HG03575 (cell line): ENCODE data around the gene CCDC6.
"Not testable (repeated sequence)": the region's sequence is repeated elsewhere in the genome, so short reads cannot be mapped to it uniquely, and the experiment has no call there.

Experiments
- ATAC-seq: cut with Tn5 transposase; IDR thresholded peaks from one replicate; pipeline ENCODE4 v1.9.1; 2021; ENCODE audit not compliant: unreplicated experiment, insufficient number of reproducible peaks, low FRiP score; ENCODE audit errors: extremely low read depth

CCDC6 gene

DNA sequence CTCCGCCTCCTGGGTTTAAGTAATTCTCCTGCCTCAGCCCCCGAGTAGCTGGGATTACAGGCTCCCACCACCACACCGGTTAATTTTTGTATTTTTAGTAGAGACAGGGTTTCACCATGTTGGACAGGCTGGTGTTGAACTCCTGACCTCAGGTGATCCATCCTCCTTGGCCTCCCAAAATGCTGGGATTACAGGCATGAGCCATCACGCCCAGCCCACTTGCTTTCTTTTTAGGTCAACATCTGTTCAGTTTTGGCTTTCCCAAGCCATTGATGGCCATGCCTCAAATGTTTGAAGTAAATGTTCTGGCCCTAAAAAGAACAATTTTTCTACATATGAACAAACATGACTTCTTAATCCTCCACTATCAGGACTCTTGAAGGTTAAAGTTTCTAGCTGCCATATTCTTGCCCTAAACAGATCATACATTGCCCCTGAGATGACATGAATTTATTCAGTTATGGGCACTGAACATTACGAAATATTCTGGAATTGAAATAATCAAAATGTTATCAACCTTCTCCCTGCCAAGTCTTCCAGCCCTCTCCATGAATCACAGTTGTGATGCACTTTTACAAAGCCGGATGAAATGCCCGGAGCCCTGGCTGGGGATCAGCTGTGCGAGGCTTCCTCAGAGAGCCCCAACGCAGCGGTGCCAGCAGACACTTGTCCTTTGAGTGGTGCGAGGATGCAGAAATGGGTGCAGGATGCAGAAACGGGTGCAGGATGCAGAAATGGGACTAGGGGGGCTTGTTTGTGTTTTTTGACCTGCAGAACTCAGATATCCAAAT lies 156.0 kb downstream of the CCDC6 start:
- ATAC-seq: no peak

DNA sequence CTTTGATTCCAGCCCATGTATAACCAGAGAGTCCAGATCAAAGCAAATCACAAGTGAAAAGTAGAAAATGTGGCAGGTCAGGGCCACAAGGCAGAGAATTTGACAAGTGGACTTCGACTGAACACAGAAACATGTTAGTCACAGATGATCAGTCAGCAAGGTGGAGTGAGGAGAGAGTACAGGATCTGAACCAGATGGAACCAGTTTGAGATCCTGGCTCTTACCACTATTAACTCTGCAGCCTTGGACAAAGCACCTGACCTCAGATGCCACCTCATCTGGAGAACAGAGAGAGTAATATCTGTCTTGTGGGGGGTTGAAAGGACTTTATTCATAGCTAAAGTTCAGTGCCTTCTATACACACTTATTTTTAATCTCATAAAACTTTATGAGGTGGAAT lies 157.5 kb downstream of the CCDC6 start:
- no peak for ATAC-seq

DNA sequence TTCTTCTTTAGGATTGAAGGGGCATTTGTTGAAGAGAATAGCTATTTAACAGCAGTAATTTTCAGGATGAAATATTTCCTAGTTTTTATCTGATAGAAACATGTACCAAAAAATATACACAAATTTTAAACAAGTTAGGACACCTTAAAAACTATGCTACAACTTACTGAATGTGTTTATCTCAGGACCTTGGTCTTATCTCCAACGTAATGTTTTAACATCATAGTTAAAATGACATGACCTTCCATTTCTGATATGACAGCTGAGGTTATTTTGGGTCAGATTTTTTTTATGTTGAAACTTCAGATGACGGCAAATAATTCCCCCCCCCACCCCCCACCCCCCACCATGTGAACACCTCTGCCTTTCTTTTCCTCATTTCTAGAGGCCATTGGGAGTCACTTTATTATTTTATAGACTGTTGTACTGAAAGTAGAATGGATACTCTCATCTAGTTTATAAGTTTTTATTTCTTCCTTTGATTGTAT lies 161.1 kb downstream of the CCDC6 start:
- no peak for ATAC-seq

DNA sequence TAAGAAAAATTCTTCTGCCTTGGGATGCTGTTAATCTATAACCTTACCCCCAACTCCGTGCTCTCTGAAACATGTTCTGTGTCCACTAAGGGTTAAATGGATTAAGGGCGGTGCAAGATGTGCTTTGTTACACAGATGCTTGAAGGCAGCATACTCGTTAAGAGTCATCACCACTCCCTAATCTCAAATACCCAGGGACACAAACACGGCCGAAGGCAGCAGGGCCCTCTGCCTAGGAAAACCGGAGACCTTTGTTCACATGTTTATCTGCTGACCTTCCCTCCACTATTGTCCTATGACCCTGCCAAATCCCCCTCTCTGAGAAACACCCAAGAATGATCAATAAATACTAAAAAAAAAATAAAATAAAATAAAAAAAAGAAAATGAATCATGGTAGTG lies 161.6 kb downstream of the CCDC6 start:
- not testable (repeated sequence) for ATAC-seq

DNA sequence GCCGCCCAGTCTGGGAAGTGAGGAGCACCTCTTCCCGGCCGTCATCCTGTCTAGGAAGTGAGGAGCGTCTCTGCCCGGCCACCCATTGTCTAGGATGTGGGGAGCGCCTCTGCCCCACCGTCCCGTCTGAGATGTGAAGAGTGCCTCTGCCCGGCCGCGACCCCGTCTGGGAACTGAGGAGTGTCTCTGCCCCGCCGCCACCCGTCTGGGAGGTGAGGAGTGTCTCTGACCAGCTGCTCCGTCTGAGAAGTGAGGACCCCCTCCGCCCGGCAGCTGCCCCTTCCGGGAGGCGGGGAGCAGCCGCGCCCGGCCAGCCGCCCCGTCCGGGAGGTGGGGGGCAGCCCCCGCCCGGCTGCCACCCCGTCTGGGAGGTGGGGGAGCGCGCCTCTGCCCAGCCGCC lies 162.2 kb downstream of the CCDC6 start:
- not testable (repeated sequence) for ATAC-seq

DNA sequence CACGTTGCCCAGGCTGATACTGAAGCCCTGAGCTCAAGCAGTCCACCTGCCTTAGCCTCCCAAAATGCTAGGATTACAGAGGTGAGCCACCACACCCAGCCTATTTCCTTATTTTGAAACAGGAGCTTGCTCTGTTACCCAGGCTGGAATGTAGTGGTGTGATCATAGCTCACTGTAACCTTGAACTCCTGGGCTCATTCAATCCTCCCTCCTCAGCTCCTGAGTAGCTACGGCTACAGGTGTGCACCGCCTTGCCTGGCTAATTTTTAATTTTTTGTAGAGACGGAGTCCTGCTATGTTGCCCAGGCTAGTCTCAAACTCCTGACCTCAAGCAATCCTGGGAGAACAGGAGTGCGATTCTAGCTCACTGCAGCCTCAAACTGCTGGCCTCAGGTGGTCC lies 164.8 kb downstream of the CCDC6 start:
- ATAC-seq: no peak

DNA sequence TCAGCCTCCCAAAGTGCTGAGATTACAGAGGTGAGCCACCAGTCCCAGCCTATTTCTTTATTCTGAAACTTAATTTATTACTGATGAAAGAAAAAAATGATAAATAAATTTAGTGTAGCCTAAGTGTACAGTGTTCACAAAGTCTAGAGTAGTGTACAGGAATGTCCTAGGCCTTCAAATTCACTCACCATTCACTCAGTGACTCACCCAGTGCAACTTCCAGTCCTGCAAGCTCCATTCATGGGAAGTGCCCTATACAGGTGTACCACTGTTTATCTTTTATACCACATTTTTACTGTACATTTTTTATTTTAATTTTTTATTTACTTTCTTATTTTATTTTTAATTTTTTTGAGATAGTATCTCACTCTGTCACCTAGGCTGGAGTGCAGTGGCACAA lies 165.3 kb downstream of the CCDC6 start:
- no peak for ATAC-seq
